NCI-H146 (cell line): ENCODE measurements around the gene SARM1.

Experiments
- DNase-seq: peaks from one replicate; lab custom pipeline; 2025; lab: John Stamatoyannopoulos, UW

SARM1 gene

GRCh38 chr17:28395968-28396367, 24.5 kb downstream of the SARM1 start:
- DNase-seq = no peak

GRCh38 chr17:28396635-28397239, 25.2 kb downstream of the SARM1 start:
- no peak for DNase-seq

GRCh38 chr17:28397275-28397674, 25.8 kb downstream of the SARM1 start:
- no peak for DNase-seq

- DNase-seq = no peak
Measured at GRCh38 chr17:28397687-28398279, 26.3 kb downstream of the SARM1 start.

- DNase-seq = no peak
Measured at GRCh38 chr17:28398280-28398981, 26.9 kb downstream of the SARM1 start.

- DNase-seq = no peak
Measured at GRCh38 chr17:28399808-28400207, 28.3 kb downstream of the SARM1 start.

- DNase-seq = peak; percentile 51
Measured at GRCh38 chr17:28402224-28402630, 30.7 kb downstream of the SARM1 start.

- DNase-seq = no peak
Measured at GRCh38 chr17:28402844-28403243, 31.4 kb downstream of the SARM1 start.

- DNase-seq = no peak
Measured at GRCh38 chr17:28404007-28404406, 32.5 kb downstream of the SARM1 start.

- DNase-seq = no peak
Measured at GRCh38 chr17:28404461-28404811, 32.9 kb downstream of the SARM1 start.

GRCh38 chr17:28404812-28405570, 33.5 kb downstream of the SARM1 start:
- peak; percentile 52 for DNase-seq

- DNase-seq = peak; percentile 87
Measured at GRCh38 chr17:28405632-28406472, 34.4 kb downstream of the SARM1 start, which contains the start of gene SLC46A1. SLC46A1 (minus strand) TSS chr17:28406212; CDS start chr17:28406114, 98 bp downstream.

GRCh38 chr17:28406473-28406814, 35.0 kb downstream of the SARM1 start:
- DNase-seq = peak; percentile 62

- peak; percentile 57 for DNase-seq
Measured at GRCh38 chr17:28407130-28407973, 35.9 kb downstream of the SARM1 start.

GRCh38 chr17:28407974-28408306, 36.4 kb downstream of the SARM1 start:
- DNase-seq = no peak

GRCh38 chr17:28412099-28412498, 40.6 kb downstream of the SARM1 start:
- no peak for DNase-seq

- DNase-seq = no peak
Measured at GRCh38 chr17:28413804-28414203, 42.3 kb downstream of the SARM1 start.

GRCh38 chr17:28415886-28416285, 44.4 kb downstream of the SARM1 start:
- no peak for DNase-seq

GRCh38 chr17:28416703-28417311, 45.3 kb downstream of the SARM1 start:
- peak; percentile 83 for DNase-seq

GRCh38 chr17:28421787-28422305, 50.4 kb downstream of the SARM1 start:
- DNase-seq = no peak
